Liver (tissue), 9 donors: Measurements from ENCODE around the gene ATP13A2. TPM values are rescaled to one million over a fixed set of nuclear protein-coding genes. Genes with fewer than 3 reads are reported as not detected.

Experiments used
- DNase-seq: peaks from one replicate; pipeline ENCODE4 v3.0.0-alpha.2; 2017; ENCODE audit warnings: low spot score
- H3K27ac ChIP-seq, 2 donors: one replicate each; pipeline ENCODE4 v1.7.0; 2013; ENCODE audit warnings: inconsistent platforms in 2 of 2, low read length in 2 of 2, control low read depth in 1 of 2, low read depth in 1 of 2, mild to moderate bottlenecking in 1 of 2
- H3K27me3 ChIP-seq, 4 donors: one replicate each; pipeline versions ENCODE4 v1.6.1 to v1.7.0; 2013; ENCODE audit warnings: low read length in 3 of 4, inconsistent platforms in 1 of 4, mild to moderate bottlenecking in 1 of 4, moderate library complexity in 1 of 4; ENCODE audit not compliant: control insufficient read depth in 4 of 4, insufficient read depth in 4 of 4
- H3K36me3 ChIP-seq, 4 donors: one replicate each; pipeline versions ENCODE4 v1.6.1 to v1.7.0; 2013; ENCODE audit warnings: low read length in 3 of 4, mild to moderate bottlenecking in 3 of 4, low read depth in 1 of 4, moderate library complexity in 1 of 4; ENCODE audit not compliant: control insufficient read depth in 4 of 4, insufficient read depth in 3 of 4
- H3K4me1 ChIP-seq, 4 donors: one replicate each; pipeline versions ENCODE4 v1.6.1 to v1.7.0; 2013; ENCODE audit warnings: low read length in 3 of 4, mild to moderate bottlenecking in 3 of 4, moderate library complexity in 1 of 4; ENCODE audit not compliant: control insufficient read depth in 4 of 4, insufficient read depth in 4 of 4
- H3K4me3 ChIP-seq, 3 donors: one replicate each; pipeline versions ENCODE4 v1.6.1 to v1.7.0; 2013; ENCODE audit warnings: low read length in 3 of 3, control low read depth in 1 of 3, low read depth in 1 of 3, mild to moderate bottlenecking in 1 of 3
- H3K9ac ChIP-seq, 2 donors: one replicate each; pipeline ENCODE4 v1.7.0; 2013; ENCODE audit warnings: low read length in 2 of 2, mild to moderate bottlenecking in 2 of 2, moderate library complexity in 2 of 2, control low read depth in 1 of 2, low read depth in 1 of 2
- H3K9me3 ChIP-seq, 4 donors: one replicate each; pipeline versions ENCODE4 v1.6.1 to v1.7.0; 2013; ENCODE audit warnings: low read length in 3 of 4; ENCODE audit not compliant: control insufficient read depth in 4 of 4
- ATF3 ChIP-seq: IDR thresholded peaks from 2 replicates; pipeline ENCODE4 v1.6.1; 2016; ENCODE audit warnings: antibody characterized with exemption
- CTCF ChIP-seq: fragments of 150-350 bp; IDR thresholded peaks from 2 replicates; pipeline ENCODE4 v1.5.1; 2017; ENCODE audit warnings: improper control_type of control experiment, low read depth, low read length; ENCODE audit not compliant: missing input control
- EGR1 ChIP-seq, 2 donors: IDR thresholded peaks; 2 replicates each; pipeline ENCODE4 v1.6.1; 2016 to 2018; ENCODE audit warnings: antibody characterized with exemption in 2 of 2, low read depth in 2 of 2
- FOXA1 ChIP-seq: IDR thresholded peaks from 2 replicates; pipeline ENCODE4 v1.6.1; 2016; ENCODE audit warnings: antibody characterized with exemption
- FOXA2 ChIP-seq: IDR thresholded peaks from 2 replicates; pipeline ENCODE4 v1.6.1; 2016; ENCODE audit warnings: antibody characterized with exemption
- GABPA ChIP-seq, 2 donors: IDR thresholded peaks in 1 of 2; conservative IDR thresholded peaks in 1 of 2; 2 replicates each; pipeline ENCODE4 v1.6.1; 2016; ENCODE audit warnings: antibody characterized with exemption in 2 of 2, mild to moderate bottlenecking in 1 of 2, moderate library complexity in 1 of 2
- HNF4A ChIP-seq, 2 donors: conservative IDR thresholded peaks; 2 replicates each; pipeline ENCODE4 v1.6.1; 2016; ENCODE audit warnings: antibody characterized with exemption in 2 of 2, mild to moderate bottlenecking in 2 of 2
- HNF4G ChIP-seq: IDR thresholded peaks from 2 replicates; pipeline ENCODE4 v1.6.1; 2016; ENCODE audit warnings: antibody characterized with exemption
- JUND ChIP-seq, 2 donors: IDR thresholded peaks; 2 replicates each; pipeline ENCODE4 v1.6.1; 2016; ENCODE audit warnings: antibody characterized with exemption in 2 of 2
- MAX ChIP-seq: IDR thresholded peaks from 2 replicates; pipeline ENCODE4 v1.6.1; 2016; ENCODE audit warnings: antibody characterized with exemption
- NR2F2 ChIP-seq: IDR thresholded peaks from 2 replicates; pipeline ENCODE4 v1.6.1; 2016; ENCODE audit warnings: antibody characterized with exemption
- RAD21 ChIP-seq, 2 donors: IDR thresholded peaks; 2 replicates each; pipeline ENCODE4 v1.6.1; 2016; ENCODE audit warnings: antibody characterized with exemption in 2 of 2, mild to moderate bottlenecking in 2 of 2
- REST ChIP-seq: IDR thresholded peaks from 2 replicates; pipeline ENCODE4 v1.6.1; 2016; ENCODE audit warnings: antibody characterized with exemption, mild to moderate bottlenecking
- RXRA ChIP-seq, 2 donors: IDR thresholded peaks; 2 replicates each; pipeline ENCODE4 v1.6.1; 2017 to 2018; ENCODE audit warnings: antibody characterized with exemption in 2 of 2, mild to moderate bottlenecking in 1 of 2
- SP1 ChIP-seq: IDR thresholded peaks from 2 replicates; pipeline ENCODE4 v1.6.1; 2018; ENCODE audit warnings: antibody characterized with exemption, mild to moderate bottlenecking
- TAF1 ChIP-seq: conservative IDR thresholded peaks from 2 replicates; pipeline ENCODE4 v1.6.1; 2016; ENCODE audit warnings: antibody characterized with exemption, mild to moderate bottlenecking
- ZBTB33 ChIP-seq: IDR thresholded peaks from 2 replicates; pipeline ENCODE4 v1.6.1; 2016; ENCODE audit warnings: antibody characterized with exemption
- WGBS: extraction: QIAGEN DNeasy Blood & Tissue Kit; methylation state at CpG from one replicate; pipeline ENCODE4 v1.1.7; 2013; 5-methylcytosine and 5-hydroxymethylcytosine counted together
- polyA plus RNA-seq, 2 donors: library from polyadenylated mRNA; stranded (reverse) in 1 of 2; unstranded in 1 of 2; fragments of 200-250 nt in 1 of 2; fragments of >200 nt in 1 of 2; fragmentation: Nextera tagmentation in 1 of 2; extraction: Ambion mirVana in 1 of 2; gene quantifications; one replicate each; pipeline versions ENCODE4 v1.2.1 to v1.2.3, GENCODE V29; 2013 to 2015
- total RNA-seq, 2 donors: library from RNA; depleted of rRNA; stranded (reverse); fragments of >200 nt; gene quantifications; one replicate each; pipeline ENCODE4 v1.2.3, GENCODE V29; 2014
- donor health status: healthy.
- donor health status: healthy.
- donor health status: healthy.
- donor health status: healthy.
- donor health status: healthy.

ATP13A2 gene
- total and polyA plus RNA-seq, 4 donors, result 2.4 to 12.2 (median 8.1) TPM

GRCh38 chr1:17045150-17045549 is 33.4 kb upstream of the ATP13A2 start:
- TF ChIP-seq JUND (IDR thresholded peaks at IDR 0.05) (no peak), HNF4G (no peak), FOXA1 (no peak), SP1 (no peak), FOXA2 (no peak), REST (no peak), RAD21 (IDR thresholded peaks at IDR 0.05) (no peak), NR2F2 (no peak), GABPA (IDR thresholded peaks at IDR 0.05 in 1 of 2, conservative IDR thresholded peaks at IDR 0.05 in 1 of 2) (no peak), EGR1 (IDR thresholded peaks at IDR 0.05; ENCODE audit: low read depth in 2 of 2) (no peak), MAX (no peak), ZBTB33 (no peak), TAF1 (no peak), CTCF (no peak), HNF4A (conservative IDR thresholded peaks at IDR 0.05) (no peak)
- Histone ChIP-seq H3K27ac (no peak overlapping the region), H3K27me3 (no peaks in the 10 kb centered on the region), H3K36me3 (peaks cover 14 to 37% (median 27%) of the 10 kb centered on the region in 4 donors), H3K4me3 (no peak overlapping the region), H3K9me3 (no peaks in the 10 kb centered on the region), H3K9ac (no peak overlapping the region), H3K4me1 (peaks cover 3 to 22% (median 19%) of the 10 kb centered on the region in 4 donors)
- DNase-seq, result no peak
- 84% methylated on average over 5 of the region's 5 CpGs for WGBS

- Histone ChIP-seq H3K9ac (no peak overlapping the region), H3K36me3 (peaks cover 20 to 39% (median 29%) of the 10 kb centered on the region in 4 donors), H3K4me1 (peaks cover 3 to 22% (median 19%) of the 10 kb centered on the region in 4 donors), H3K4me3 (no peak overlapping the region), H3K9me3 (no peaks in the 10 kb centered on the region), H3K27ac (no peak overlapping the region), H3K27me3 (no peaks in the 10 kb centered on the region)
- 86% methylated on average over 5 of the region's 5 CpGs for WGBS
- no peak for DNase-seq
- TF ChIP-seq SP1 (no peak), HNF4A (conservative IDR thresholded peaks at IDR 0.05) (no peak), REST (no peak), EGR1 (IDR thresholded peaks at IDR 0.05; ENCODE audit: low read depth in 2 of 2) (no peak), GABPA (IDR thresholded peaks at IDR 0.05 in 1 of 2, conservative IDR thresholded peaks at IDR 0.05 in 1 of 2) (no peak), TAF1 (no peak), NR2F2 (no peak), MAX (no peak), FOXA1 (no peak), FOXA2 (no peak), JUND (IDR thresholded peaks at IDR 0.05) (no peak), ZBTB33 (no peak), ATF3 (no peak), RXRA (IDR thresholded peaks at IDR 0.05) (no peak)
These were observed 31.9 kb upstream of the ATP13A2 start for GRCh38 chr1:17043676-17044075.
